ENCODE data around the gene CRNN.

DNA sequence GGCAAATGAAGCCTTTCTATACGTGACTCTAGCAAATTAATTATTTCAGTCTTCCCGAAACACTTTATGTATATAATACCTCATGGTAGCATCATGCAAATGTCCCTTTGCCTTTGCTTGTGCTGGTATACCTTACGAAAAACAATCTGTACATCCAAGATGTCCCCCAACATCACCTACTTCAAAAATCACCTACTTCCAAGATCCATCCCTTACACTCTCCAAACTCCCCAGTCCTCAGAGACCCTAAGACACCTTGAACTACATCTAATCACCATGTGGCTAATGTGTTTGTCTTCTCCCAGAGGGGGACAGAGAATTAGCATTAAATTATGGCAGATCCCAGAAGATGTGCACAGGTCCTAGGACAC, 46.5 kb upstream of the CRNN start:
- TF ChIP-seq, protein P1, sequence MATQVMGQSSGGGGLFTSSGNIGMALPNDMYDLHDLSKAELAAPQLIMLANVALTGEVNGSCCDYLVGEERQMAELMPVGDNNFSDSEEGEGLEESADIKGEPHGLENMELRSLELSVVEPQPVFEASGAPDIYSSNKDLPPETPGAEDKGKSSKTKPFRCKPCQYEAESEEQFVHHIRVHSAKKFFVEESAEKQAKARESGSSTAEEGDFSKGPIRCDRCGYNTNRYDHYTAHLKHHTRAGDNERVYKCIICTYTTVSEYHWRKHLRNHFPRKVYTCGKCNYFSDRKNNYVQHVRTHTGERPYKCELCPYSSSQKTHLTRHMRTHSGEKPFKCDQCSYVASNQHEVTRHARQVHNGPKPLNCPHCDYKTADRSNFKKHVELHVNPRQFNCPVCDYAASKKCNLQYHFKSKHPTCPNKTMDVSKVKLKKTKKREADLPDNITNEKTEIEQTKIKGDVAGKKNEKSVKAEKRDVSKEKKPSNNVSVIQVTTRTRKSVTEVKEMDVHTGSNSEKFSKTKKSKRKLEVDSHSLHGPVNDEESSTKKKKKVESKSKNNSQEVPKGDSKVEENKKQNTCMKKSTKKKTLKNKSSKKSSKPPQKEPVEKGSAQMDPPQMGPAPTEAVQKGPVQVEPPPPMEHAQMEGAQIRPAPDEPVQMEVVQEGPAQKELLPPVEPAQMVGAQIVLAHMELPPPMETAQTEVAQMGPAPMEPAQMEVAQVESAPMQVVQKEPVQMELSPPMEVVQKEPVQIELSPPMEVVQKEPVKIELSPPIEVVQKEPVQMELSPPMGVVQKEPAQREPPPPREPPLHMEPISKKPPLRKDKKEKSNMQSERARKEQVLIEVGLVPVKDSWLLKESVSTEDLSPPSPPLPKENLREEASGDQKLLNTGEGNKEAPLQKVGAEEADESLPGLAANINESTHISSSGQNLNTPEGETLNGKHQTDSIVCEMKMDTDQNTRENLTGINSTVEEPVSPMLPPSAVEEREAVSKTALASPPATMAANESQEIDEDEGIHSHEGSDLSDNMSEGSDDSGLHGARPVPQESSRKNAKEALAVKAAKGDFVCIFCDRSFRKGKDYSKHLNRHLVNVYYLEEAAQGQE (IDR thresholded peaks at IDR 0.05; ENCODE audit: unreplicated experiment) = no peak
- no peak for TF ChIP-seq EZH2phosphoT487 (IDR thresholded peaks at IDR 0.05; ENCODE audit: unreplicated experiment)
- TF ChIP-seq, protein P2, sequence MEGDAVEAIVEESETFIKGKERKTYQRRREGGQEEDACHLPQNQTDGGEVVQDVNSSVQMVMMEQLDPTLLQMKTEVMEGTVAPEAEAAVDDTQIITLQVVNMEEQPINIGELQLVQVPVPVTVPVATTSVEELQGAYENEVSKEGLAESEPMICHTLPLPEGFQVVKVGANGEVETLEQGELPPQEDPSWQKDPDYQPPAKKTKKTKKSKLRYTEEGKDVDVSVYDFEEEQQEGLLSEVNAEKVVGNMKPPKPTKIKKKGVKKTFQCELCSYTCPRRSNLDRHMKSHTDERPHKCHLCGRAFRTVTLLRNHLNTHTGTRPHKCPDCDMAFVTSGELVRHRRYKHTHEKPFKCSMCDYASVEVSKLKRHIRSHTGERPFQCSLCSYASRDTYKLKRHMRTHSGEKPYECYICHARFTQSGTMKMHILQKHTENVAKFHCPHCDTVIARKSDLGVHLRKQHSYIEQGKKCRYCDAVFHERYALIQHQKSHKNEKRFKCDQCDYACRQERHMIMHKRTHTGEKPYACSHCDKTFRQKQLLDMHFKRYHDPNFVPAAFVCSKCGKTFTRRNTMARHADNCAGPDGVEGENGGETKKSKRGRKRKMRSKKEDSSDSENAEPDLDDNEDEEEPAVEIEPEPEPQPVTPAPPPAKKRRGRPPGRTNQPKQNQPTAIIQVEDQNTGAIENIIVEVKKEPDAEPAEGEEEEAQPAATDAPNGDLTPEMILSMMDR (conservative IDR thresholded peaks at IDR 0.05; ENCODE audit: low read depth in 2 of 2) = 0 out of 4 replicates have a peak, but pooled peaks of 1 of the 2 experiments have one; percentile 5
